ENCODE measurements around the gene TTC13.

DNA sequence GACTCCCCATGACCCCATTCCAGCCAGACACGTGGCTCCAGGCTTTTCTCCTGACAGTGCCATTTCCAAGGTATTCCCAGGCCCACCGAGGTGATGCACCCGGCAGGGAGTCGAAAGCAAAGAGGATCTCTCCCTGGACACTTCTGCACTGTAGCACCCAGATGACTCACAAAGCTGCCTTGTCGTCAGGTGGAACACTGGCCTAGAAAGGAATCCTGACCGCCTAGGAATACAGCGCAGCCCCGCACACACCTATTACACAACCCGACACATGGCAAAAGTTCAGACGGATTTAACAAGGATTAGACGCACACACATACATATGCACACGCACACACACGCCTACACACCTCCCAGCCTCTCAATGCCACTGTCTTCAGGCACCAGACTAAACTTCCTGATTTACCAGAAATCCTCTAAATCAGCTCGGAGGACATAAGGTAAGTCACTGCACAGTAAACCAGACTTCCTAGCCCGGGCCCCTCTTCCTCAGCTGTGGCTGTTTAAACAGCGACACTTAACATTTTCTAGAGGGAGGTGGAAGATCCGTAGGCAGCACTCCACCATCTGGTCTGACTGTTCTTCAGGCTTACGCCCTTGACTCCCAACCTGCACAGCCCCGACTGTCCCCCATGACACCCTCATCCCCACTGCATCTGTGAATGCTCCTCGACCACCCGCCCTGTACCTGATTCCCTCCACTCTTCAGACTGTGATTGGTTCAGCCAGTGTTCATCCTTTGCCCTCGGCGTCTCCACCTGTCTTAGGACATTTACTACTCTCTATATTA, 48.7 kb upstream of the TTC13 start:
- TF ChIP-seq, protein P1, sequence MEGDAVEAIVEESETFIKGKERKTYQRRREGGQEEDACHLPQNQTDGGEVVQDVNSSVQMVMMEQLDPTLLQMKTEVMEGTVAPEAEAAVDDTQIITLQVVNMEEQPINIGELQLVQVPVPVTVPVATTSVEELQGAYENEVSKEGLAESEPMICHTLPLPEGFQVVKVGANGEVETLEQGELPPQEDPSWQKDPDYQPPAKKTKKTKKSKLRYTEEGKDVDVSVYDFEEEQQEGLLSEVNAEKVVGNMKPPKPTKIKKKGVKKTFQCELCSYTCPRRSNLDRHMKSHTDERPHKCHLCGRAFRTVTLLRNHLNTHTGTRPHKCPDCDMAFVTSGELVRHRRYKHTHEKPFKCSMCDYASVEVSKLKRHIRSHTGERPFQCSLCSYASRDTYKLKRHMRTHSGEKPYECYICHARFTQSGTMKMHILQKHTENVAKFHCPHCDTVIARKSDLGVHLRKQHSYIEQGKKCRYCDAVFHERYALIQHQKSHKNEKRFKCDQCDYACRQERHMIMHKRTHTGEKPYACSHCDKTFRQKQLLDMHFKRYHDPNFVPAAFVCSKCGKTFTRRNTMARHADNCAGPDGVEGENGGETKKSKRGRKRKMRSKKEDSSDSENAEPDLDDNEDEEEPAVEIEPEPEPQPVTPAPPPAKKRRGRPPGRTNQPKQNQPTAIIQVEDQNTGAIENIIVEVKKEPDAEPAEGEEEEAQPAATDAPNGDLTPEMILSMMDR (IDR thresholded peaks at IDR 0.05) = no peak
- no peak for TF ChIP-seq POLR2A (IDR thresholded peaks at IDR 0.05)

Measured in breast epithelium (tissue), 3 donors.